HEK293T (cell line): Measurements from ENCODE around the gene CAMK2G.

Source experiments
- CTBP1 ChIP-seq: fragments of 450-650 bp; IDR thresholded peaks from 2 replicates; pipeline ENCODE4 v1.6.1; 2016; ENCODE audit warnings: borderline replicate concordance
- SUZ12 ChIP-seq: fragments of 450-650 bp; IDR thresholded peaks from 2 replicates; pipeline ENCODE4 v1.6.1; 2016; ENCODE audit warnings: mild to moderate bottlenecking

DNA sequence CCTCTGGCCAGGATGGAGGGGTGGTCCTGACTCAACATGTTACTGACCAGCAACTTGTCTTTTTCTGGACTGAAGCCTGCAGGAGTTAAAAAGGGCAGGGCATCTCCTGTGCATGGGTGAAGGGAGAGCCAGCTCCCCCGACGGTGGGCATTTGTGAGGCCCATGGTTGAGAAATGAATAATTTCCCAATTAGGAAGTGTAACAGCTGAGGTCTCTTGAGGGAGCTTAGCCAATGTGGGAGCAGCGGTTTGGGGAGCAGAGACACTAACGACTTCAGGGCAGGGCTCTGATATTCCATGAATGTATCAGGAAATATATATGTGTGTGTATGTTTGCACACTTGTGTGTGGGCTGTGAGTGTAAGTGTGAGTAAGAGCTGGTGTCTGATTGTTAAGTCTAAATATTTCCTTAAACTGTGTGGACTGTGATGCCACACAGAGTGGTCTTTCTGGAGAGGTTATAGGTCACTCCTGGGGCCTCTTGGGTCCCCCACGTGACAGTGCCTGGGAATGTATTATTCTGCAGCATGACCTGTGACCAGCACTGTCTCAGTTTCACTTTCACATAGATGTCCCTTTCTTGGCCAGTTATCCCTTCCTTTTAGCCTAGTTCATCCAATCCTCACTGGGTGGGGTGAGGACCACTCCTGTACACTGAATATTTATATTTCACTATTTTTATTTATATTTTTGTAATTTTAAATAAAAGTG lies 42.6 kb upstream of the CAMK2G start:
- TF ChIP-seq SUZ12, result no peak
- TF ChIP-seq CTBP1, result no peak
